HepG2 (cell line): ENCODE measurements around the gene CEMP1. TPM values are rescaled to one million over a fixed set of nuclear protein-coding genes. Genes with fewer than 3 reads are reported as not detected.

Source experiments
- AKAP8 ChIP-seq: sonication (generic); formaldehyde crosslinking; IDR thresholded peaks from 2 replicates; pipeline ENCODE4 v1.5.1; 2020; ENCODE audit warnings: mild to moderate bottlenecking, missing genetic modification reagents
- ASH2L ChIP-seq: fragments of 300-600, 200-600 bp; sonication (generic); IDR thresholded peaks from 2 replicates; pipeline ENCODE4 v1.7.0; 2017; ENCODE audit warnings: low read depth, mild to moderate bottlenecking, moderate library complexity, mixed read lengths, low read length; ENCODE audit not compliant: insufficient read length
- HNF1B ChIP-seq: sonication (generic); formaldehyde crosslinking; IDR thresholded peaks from 2 replicates; pipeline ENCODE4 v1.5.1; 2020; ENCODE audit warnings: mild to moderate bottlenecking, moderate library complexity, missing genetic modification reagents
- HNF4G ChIP-seq, 2 experiments: sonication (generic) in 1 of 2; formaldehyde crosslinking in 1 of 2; IDR thresholded peaks; 2 replicates each; pipeline versions ENCODE4 v1.4.0 to v1.6.1; 2011 to 2020; ENCODE audit warnings: borderline replicate concordance in 2 of 2, low read depth in 2 of 2, mild to moderate bottlenecking in 2 of 2, low read length in 1 of 2, missing genetic modification reagents in 1 of 2, moderate library complexity in 1 of 2
- PHF21A ChIP-seq: sonication (generic); formaldehyde crosslinking; IDR thresholded peaks from 2 replicates; pipeline ENCODE4 v1.5.0; 2020; ENCODE audit warnings: mild to moderate bottlenecking, missing genetic modification reagents
- RBFOX2 ChIP-seq: fragments of 200-400 bp; formaldehyde crosslinking; IDR thresholded peaks from 2 replicates; pipeline ENCODE4 v1.6.1; 2017; ENCODE audit warnings: low read depth, mild to moderate bottlenecking, low read length
- RXRA ChIP-seq: sonication (generic); formaldehyde crosslinking; IDR thresholded peaks from 2 replicates; pipeline ENCODE4 v1.5.1; 2020; ENCODE audit warnings: missing genetic modification reagents
- SP140L ChIP-seq: sonication (generic); formaldehyde crosslinking; IDR thresholded peaks from 2 replicates; pipeline ENCODE4 v1.4.0; 2020; ENCODE audit warnings: missing genetic modification reagents, borderline replicate concordance
- SRSF1 ChIP-seq: fragments of 200-400 bp; formaldehyde crosslinking; optimal IDR thresholded peaks from 2 replicates; pipeline ENCODE3; 2017; ENCODE audit warnings: mild to moderate bottlenecking, low read depth, low read length, moderate library complexity
- XRCC5 ChIP-seq: fragments of 200-400 bp; formaldehyde crosslinking; optimal IDR thresholded peaks from 2 replicates; pipeline ENCODE3; 2017; ENCODE audit warnings: mild to moderate bottlenecking, low read length
- ZBTB38 ChIP-seq: sonication (generic); formaldehyde crosslinking; IDR thresholded peaks from 2 replicates; pipeline ENCODE4 v1.5.1; 2020; ENCODE audit warnings: mild to moderate bottlenecking, missing genetic modification reagents
- ZNF280B ChIP-seq: sonication (generic); formaldehyde crosslinking; IDR thresholded peaks from 2 replicates; pipeline ENCODE4 v1.5.0; 2020; ENCODE audit warnings: missing genetic modification reagents, mild to moderate bottlenecking, borderline replicate concordance
- ZNF296 ChIP-seq: sonication (generic); formaldehyde crosslinking; conservative IDR thresholded peaks from 2 replicates; pipeline ENCODE4 v1.5.0; 2020; ENCODE audit warnings: mild to moderate bottlenecking, missing genetic modification reagents
- ZNF512 ChIP-seq: sonication (generic); formaldehyde crosslinking; IDR thresholded peaks from 2 replicates; pipeline ENCODE4 v1.4.0; 2020; ENCODE audit warnings: mild to moderate bottlenecking, missing genetic modification reagents
- polyA plus RNA-seq, 8 experiments: library from polyadenylated mRNA; depleted of rRNA in 3 of 8; stranded (reverse) in 7 of 8; unstranded in 1 of 8; fragments of >200 nt; fragmentation: Illumina TruSeq in 4 of 8; extraction: Trizol in 4 of 8; gene quantifications; 2 replicates each; pipeline versions ENCODE4 v1.2.1 to v1.2.3, GENCODE V29; 2011 to 2016; ENCODE audit warnings: low read depth in 4 of 8, missing spikeins in 1 of 8, mixed read lengths in 1 of 8; ENCODE audit not compliant: insufficient read depth in 1 of 8
- total RNA-seq, 5 experiments: library from RNA; depleted of rRNA; stranded (reverse); fragments of >200 nt; fragmentation: Illumina TruSeq; extraction: Trizol; gene quantifications; 2 replicates each; pipeline ENCODE4 v1.2.3, GENCODE V29; 2016; ENCODE audit warnings: low read depth in 1 of 5
- TF ChIP-seq, protein P1 (sequence below): sonication (generic); formaldehyde crosslinking; conservative IDR thresholded peaks from 2 replicates; pipeline ENCODE4 v1.4.0; 2020; ENCODE audit warnings: mild to moderate bottlenecking, missing genetic modification reagents, moderate library complexity

Gene CEMP1
- total and polyA plus RNA-seq, 2 of the 13 experiments (the other 11 are each of a cell fraction or from before 2014, with no cell fraction given) = not detected

- TF ChIP-seq ZNF512 (CRISPR knock-in tag) = 0 out of 2 replicates have a peak, but pooled peaks have one; percentile 37
- TF ChIP-seq SP140L = no peak
- no peak for TF ChIP-seq HNF4G (IDR thresholded peaks at IDR 0.05; ENCODE audit: borderline replicate concordance, low read depth, low read length)
- 0 out of 2 replicates have a peak, but pooled peaks have one; percentile 39 for TF ChIP-seq HNF4G (CRISPR knock-in tag; IDR thresholded peaks at IDR 0.05; ENCODE audit: borderline replicate concordance, low read depth)
- peak; percentile 68 for TF ChIP-seq SRSF1
- no peak; the same call in 1 of the 2 replicates for TF ChIP-seq AKAP8 (CRISPR knock-in tag)
- TF ChIP-seq RXRA (CRISPR knock-in tag) = peak; percentile 27; the same call in 1 of the 2 replicates
- peak; percentile 34; the same call in 1 of the 2 replicates for TF ChIP-seq PHF21A (CRISPR knock-in tag)
- TF ChIP-seq XRCC5 = peak; percentile 72
- TF ChIP-seq ASH2L = peak; percentile 44
- TF ChIP-seq ZBTB38 (CRISPR knock-in tag) = 0 out of 2 replicates have a peak, but pooled peaks have one; percentile 18
- TF ChIP-seq ZNF280B (CRISPR knock-in tag) = peak; percentile 47; the same call in 1 of the 2 replicates
- no peak for TF ChIP-seq HNF1B (CRISPR knock-in tag)
- TF ChIP-seq ZNF296 = no peak
- TF ChIP-seq, protein P1, sequence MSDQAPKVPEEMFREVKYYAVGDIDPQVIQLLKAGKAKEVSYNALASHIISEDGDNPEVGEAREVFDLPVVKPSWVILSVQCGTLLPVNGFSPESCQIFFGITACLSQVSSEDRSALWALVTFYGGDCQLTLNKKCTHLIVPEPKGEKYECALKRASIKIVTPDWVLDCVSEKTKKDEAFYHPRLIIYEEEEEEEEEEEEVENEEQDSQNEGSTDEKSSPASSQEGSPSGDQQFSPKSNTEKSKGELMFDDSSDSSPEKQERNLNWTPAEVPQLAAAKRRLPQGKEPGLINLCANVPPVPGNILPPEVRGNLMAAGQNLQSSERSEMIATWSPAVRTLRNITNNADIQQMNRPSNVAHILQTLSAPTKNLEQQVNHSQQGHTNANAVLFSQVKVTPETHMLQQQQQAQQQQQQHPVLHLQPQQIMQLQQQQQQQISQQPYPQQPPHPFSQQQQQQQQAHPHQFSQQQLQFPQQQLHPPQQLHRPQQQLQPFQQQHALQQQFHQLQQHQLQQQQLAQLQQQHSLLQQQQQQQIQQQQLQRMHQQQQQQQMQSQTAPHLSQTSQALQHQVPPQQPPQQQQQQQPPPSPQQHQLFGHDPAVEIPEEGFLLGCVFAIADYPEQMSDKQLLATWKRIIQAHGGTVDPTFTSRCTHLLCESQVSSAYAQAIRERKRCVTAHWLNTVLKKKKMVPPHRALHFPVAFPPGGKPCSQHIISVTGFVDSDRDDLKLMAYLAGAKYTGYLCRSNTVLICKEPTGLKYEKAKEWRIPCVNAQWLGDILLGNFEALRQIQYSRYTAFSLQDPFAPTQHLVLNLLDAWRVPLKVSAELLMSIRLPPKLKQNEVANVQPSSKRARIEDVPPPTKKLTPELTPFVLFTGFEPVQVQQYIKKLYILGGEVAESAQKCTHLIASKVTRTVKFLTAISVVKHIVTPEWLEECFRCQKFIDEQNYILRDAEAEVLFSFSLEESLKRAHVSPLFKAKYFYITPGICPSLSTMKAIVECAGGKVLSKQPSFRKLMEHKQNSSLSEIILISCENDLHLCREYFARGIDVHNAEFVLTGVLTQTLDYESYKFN (CRISPR knock-in tag) = peak; percentile 60
- peak; percentile 66; the same call in 1 of the 2 replicates for TF ChIP-seq RBFOX2
Observed at GRCh38 chr16:2520784-2521531, 10.2 kb downstream of the CEMP1 start (continued).
